Astrocyte (in vitro differentiated cells and primary cell): ENCODE results near the gene CUEDC2. TPM values are rescaled to one million over a fixed set of nuclear protein-coding genes. Genes with fewer than 3 reads are reported as not detected.

ENCODE experiments used
- DNase-seq: peaks from one replicate; pipeline ENCODE4 v3.0.0-alpha.2; 2010; ENCODE audit warnings: low read depth
- FAIRE-seq: peaks from 2 replicates; lab custom pipeline; 2011; peaks lifted over from hg19 to GRCh38; lab: Jason Lieb, UNC
- H2AFZ ChIP-seq: 2 replicates; pipeline ENCODE4 v1.6.0; 2012; ENCODE audit warnings: low read depth, low read length, inconsistent platforms
- H3K27ac ChIP-seq: 2 replicates; pipeline ENCODE4 v1.5.1; 2011; ENCODE audit warnings: low read depth, low read length, inconsistent platforms
- H3K27me3 ChIP-seq: 2 replicates; pipeline ENCODE4 v1.6.0; 2011; ENCODE audit warnings: low read length, inconsistent platforms; ENCODE audit not compliant: insufficient read depth
- H3K36me3 ChIP-seq: 2 replicates; pipeline ENCODE4 v1.5.1; 2011; ENCODE audit warnings: low read length, inconsistent platforms; ENCODE audit not compliant: insufficient read depth
- H3K4me1 ChIP-seq: 2 replicates; pipeline ENCODE4 v1.5.1; 2011; ENCODE audit warnings: low read length, inconsistent platforms; ENCODE audit not compliant: insufficient read depth
- H3K4me2 ChIP-seq: 2 replicates; pipeline ENCODE4 v1.6.0; 2012; ENCODE audit warnings: low read length, inconsistent platforms
- H3K4me3 ChIP-seq: 2 replicates; pipeline ENCODE4 v1.5.1; 2011; ENCODE audit warnings: low read depth, mild to moderate bottlenecking, low read length, inconsistent platforms; ENCODE audit not compliant: insufficient read depth
- H3K79me2 ChIP-seq: 2 replicates; pipeline ENCODE4 v1.6.0; 2012; ENCODE audit warnings: mild to moderate bottlenecking, low read length, inconsistent platforms; ENCODE audit not compliant: insufficient read depth
- H3K9ac ChIP-seq: 2 replicates; pipeline ENCODE4 v1.6.0; 2012; ENCODE audit warnings: mild to moderate bottlenecking, low read length, inconsistent platforms
- H3K9me3 ChIP-seq: 2 replicates; pipeline ENCODE4 v1.5.1; 2012; ENCODE audit warnings: low read depth, mild to moderate bottlenecking, low read length, inconsistent platforms; ENCODE audit not compliant: insufficient read depth
- H4K20me1 ChIP-seq: 2 replicates; pipeline ENCODE4 v1.6.0; 2012; ENCODE audit warnings: low read length, inconsistent platforms; ENCODE audit not compliant: insufficient read depth
- H3K27ac Mint-ChIP-seq: one replicate; pipeline ENCODE4 v1.8.0; 2021; ENCODE audit warnings: mild to moderate bottlenecking, mixed read lengths; ENCODE audit not compliant: unreplicated experiment
- H3K27me3 Mint-ChIP-seq: one replicate; pipeline ENCODE4 v1.8.0; 2021; ENCODE audit warnings: low read depth, mixed read lengths; ENCODE audit not compliant: unreplicated experiment
- H3K36me3 Mint-ChIP-seq: one replicate; pipeline ENCODE4 v1.8.0; 2021; ENCODE audit warnings: low read depth, mixed read lengths; ENCODE audit not compliant: unreplicated experiment
- H3K4me1 Mint-ChIP-seq: one replicate; pipeline ENCODE4 v1.8.0; 2021; ENCODE audit warnings: low read depth, mixed read lengths; ENCODE audit not compliant: unreplicated experiment
- H3K4me3 Mint-ChIP-seq: one replicate; pipeline ENCODE4 v1.8.0; 2021; ENCODE audit warnings: mild to moderate bottlenecking, moderate library complexity, mixed read lengths; ENCODE audit not compliant: unreplicated experiment
- H3K9me3 Mint-ChIP-seq: one replicate; pipeline ENCODE4 v1.8.0; 2021; ENCODE audit warnings: mild to moderate bottlenecking, mixed read lengths; ENCODE audit not compliant: unreplicated experiment
- CTCF ChIP-seq: IDR thresholded peaks from 2 replicates; pipeline ENCODE4 v1.5.1; 2011; ENCODE audit warnings: low read depth, mild to moderate bottlenecking, inconsistent platforms, low read length, moderate library complexity; ENCODE audit not compliant: insufficient read depth
- EZH2 ChIP-seq: IDR thresholded peaks from 2 replicates; pipeline ENCODE4 v1.6.1; 2012; ENCODE audit warnings: mild to moderate bottlenecking, low read length, inconsistent platforms; ENCODE audit not compliant: insufficient read depth
- total RNA-seq: library from RNA; stranded (reverse); gene quantifications from 2 replicates; pipeline ENCODE4 v1.2.1, GENCODE V29; 2021

The CUEDC2 gene
- total RNA-seq, 1 donor from 2014 or later = 49.1 TPM

- Histone ChIP-seq H3K27ac (no peak overlapping the region), H3K4me2 (no peak overlapping the region), H3K9ac (no peak overlapping the region), H3K27me3 (peaks cover 21% of the 10 kb centered on the region), H4K20me1 (peaks cover 9% of the 10 kb centered on the region), H3K4me1 (peaks cover 3% of the 10 kb centered on the region), H3K4me3 (no peak overlapping the region), H2AFZ (no peak overlapping the region), H3K36me3 (no peaks in the 10 kb centered on the region), H3K79me2 (no peaks in the 10 kb centered on the region), H3K9me3 (no peaks in the 10 kb centered on the region)
- Mint-ChIP-seq H3K36me3 (peaks cover 3% of the 10 kb centered on the region), H3K4me1 (peaks cover 12% of the 10 kb centered on the region), H3K27ac (no peak overlapping the region), H3K9me3 (no peaks in the 10 kb centered on the region), H3K4me3 (no peak overlapping the region), H3K27me3 (peaks cover 34% of the 10 kb centered on the region)
- no peak for DNase-seq
- no peak for FAIRE-seq
- TF ChIP-seq EZH2 = no peak
- no peak for TF ChIP-seq CTCF
Observed at GRCh38 chr10:102412293-102412692, 20.1 kb downstream of the CUEDC2 start.

- peak overlapping the region; percentile 70 for H3K4me3 Mint-ChIP-seq
- H3K9me3 Mint-ChIP-seq = no peaks in the 10 kb centered on the region
- no peak overlapping the region for H3K4me3 ChIP-seq
Observed at GRCh38 chr10:102411341-102412255, 20.8 kb downstream of the CUEDC2 start.

More at GRCh38 chr10:102411341-102412255, 20.8 kb downstream of the CUEDC2 start:
- no peak for TF ChIP-seq CTCF
- TF ChIP-seq EZH2 = no peak
- Histone ChIP-seq H3K9ac (no peak overlapping the region), H4K20me1 (peaks cover 9% of the 10 kb centered on the region), H3K4me1 (peaks cover 3% of the 10 kb centered on the region), H3K27ac (no peak overlapping the region), H3K36me3 (no peaks in the 10 kb centered on the region), H2AFZ (no peak overlapping the region), H3K79me2 (no peaks in the 10 kb centered on the region), H3K27me3 (peaks cover 20% of the 10 kb centered on the region), H3K9me3 (no peaks in the 10 kb centered on the region), H3K4me2 (peak overlapping the region; percentile 87)
- DNase-seq (no peak), FAIRE-seq (no peak)
- H3K27me3 Mint-ChIP-seq = peaks cover 29% of the 10 kb centered on the region
- no peak overlapping the region for H3K27ac Mint-ChIP-seq
- peaks cover 12% of the 10 kb centered on the region for H3K4me1 Mint-ChIP-seq
- H3K36me3 Mint-ChIP-seq = peaks cover 3% of the 10 kb centered on the region
